Stimulated activated CD4-positive, alpha-beta T cell treated with anti-CD3 and anti-CD28 coated beads, Interleukin-4, amount 100 ng/mL, for 1 hour (primary cell): Measurements from ENCODE around the gene CCT7.
"Not testable (repeated sequence)": the region's sequence is repeated elsewhere in the genome, so short reads cannot be mapped to it uniquely, and the experiment has no call there.

Experiments
- DNase-seq: peaks from one replicate; pipeline ENCODE4 v3.0.0-alpha.2; 2020

The CCT7 gene

GRCh38 chr2:73255907-73256617 is 22.0 kb downstream of the CCT7 start:
- DNase-seq = no peak

- DNase-seq = no peak
Measured at GRCh38 chr2:73256618-73256922, 22.5 kb downstream of the CCT7 start.

DNA sequence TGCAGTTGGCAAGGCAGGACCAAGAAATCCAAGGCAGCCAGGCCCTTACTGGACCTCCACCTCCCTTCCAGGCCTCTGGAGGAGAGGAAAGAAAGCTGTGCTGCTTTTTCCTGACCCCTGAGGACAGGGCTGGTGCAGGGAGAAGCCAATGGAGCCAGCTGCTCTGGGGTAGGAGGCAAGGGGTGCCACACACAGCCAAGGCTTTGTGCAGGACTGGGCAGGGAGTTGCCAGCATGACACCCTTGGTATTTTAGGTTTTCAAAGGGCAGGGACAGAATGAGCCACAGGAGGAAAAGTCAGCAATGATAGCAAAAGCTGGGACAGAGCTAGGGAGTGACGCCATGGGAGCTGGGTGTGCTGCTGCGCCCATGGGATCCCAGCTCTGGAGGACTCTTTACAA is 22.9 kb downstream of the CCT7 start:
- DNase-seq = no peak

- no peak for DNase-seq
Measured at GRCh38 chr2:73257425-73258125, 23.5 kb downstream of the CCT7 start.

GRCh38 chr2:73258186-73258912 is 24.2 kb downstream of the CCT7 start:
- DNase-seq = no peak

- DNase-seq = no peak
Measured at GRCh38 chr2:73258913-73259215, 24.8 kb downstream of the CCT7 start.

DNA sequence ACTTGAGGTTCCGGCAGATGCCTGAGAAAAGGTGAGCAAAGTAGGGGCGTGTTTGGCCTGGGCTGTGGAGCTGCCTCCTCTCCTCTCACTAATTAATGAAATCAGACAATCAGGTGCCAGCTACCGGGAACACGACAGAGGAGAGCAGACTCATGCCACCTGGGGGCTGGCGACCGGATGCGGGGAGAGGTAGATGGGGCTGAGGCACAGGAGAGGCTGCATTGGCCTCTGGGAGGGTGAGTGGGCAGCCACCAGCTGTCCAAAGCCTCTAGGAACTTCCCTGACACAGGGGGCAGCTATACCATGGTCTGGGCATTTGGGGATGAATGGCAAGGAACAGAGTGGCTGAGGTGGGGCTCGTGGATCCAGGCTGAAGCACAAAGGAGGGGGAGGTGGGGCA is 25.2 kb downstream of the CCT7 start:
- DNase-seq = no peak

- DNase-seq = no peak
Measured at GRCh38 chr2:73259704-73260337, 25.7 kb downstream of the CCT7 start.

GRCh38 chr2:73260338-73260984 is 26.4 kb downstream of the CCT7 start:
- DNase-seq = no peak

GRCh38 chr2:73262108-73262651 is 28.1 kb downstream of the CCT7 start:
- DNase-seq = no peak

DNA sequence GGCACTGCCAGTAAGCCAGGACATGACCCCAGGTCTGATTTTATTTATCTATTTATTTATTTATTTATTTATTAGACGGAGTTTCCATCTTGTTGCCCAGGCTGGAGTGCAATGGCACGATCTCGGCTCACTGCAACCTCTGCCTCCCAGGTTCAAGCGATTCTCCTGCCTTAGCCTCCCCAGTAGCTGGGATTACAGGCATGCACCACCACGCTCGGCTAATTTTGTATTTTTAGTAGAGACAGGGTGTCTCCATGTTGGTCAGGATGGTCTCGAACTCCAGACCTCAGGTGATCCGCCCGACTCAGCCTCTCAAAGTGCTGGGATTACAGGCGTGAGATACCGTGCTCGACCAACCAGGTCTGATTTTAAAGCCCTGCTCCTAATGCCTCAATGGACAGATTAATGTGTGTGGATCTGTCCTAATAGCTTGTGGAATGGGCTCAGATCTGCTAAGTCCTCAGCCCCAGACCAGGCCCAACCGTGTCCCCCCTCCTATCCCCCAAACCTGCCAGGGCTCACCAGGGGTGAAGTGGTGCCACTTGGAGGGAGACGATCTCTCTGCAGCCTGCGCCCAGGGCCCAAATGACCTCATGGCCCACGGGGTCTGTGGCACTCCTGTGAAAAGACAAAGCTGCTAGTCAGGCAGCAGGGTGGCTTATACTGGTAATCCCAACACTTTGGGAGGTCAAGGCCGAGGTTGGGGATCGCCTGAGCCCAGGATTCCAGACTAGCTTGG is 28.8 kb downstream of the CCT7 start:
- not testable (repeated sequence) for DNase-seq

- DNase-seq = no peak
Measured at GRCh38 chr2:73263540-73264331, 29.6 kb downstream of the CCT7 start.

- DNase-seq = no peak
Measured at GRCh38 chr2:73264332-73264606, 30.2 kb downstream of the CCT7 start.

DNA sequence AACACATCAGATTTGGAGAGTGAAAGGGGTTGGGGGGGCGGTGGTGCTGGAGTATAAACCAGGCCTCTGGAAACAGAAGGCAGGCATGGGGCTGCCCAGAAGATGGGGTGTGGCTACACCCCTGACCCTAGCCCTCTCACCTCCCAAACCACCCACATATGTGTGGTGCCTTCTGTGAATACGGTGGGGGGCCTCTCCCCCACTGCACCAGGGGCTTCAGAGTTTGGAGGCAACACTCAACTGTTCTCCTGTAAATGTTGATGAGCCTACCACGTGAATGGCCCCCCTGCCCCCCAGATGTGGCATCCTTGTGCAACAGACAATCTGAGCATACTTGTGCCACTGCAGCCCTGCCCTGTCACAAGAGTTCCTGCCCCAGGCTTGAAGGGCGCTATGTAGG is 30.7 kb downstream of the CCT7 start:
- DNase-seq = no peak

DNA sequence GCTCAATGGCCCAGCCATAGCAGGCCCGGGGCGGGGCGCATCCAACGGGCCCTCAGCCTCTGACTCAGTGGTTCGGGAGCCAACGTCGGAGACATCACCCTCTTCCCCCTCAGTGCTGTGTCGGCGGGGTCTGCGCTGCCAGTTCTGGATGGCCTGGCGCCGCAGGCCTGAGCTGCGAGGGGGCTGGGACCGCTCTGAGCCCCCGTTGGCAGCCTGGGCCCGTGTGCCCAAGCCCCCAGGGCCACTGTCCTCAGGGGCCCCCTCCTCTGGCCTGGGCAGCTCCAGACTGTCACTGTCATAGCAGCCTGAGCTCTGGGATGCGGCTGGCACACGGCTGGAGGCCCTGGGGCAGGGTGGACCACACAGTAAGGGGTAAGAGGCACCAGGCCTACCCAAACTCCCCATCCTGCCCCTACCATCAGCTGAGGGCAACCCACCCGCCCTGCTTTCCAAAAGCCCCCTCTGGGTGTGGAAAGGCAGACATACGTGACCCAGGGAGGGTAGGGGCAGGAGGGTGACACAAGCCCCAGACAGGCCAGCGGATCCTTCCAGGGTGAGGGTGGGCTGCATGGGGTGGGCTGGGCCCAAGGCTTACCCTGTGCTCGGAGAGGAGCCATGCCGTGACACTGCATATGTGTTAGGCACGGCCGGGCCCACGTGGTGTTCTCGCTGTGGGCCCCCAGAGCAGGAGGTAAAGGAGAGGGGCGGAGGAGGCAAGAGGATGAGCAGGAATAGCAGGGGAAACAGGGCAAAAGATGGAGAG is 31.4 kb downstream of the CCT7 start:
- DNase-seq = no peak

- DNase-seq = no peak
Measured at GRCh38 chr2:73266061-73266901, 32.2 kb downstream of the CCT7 start.

GRCh38 chr2:73267008-73267407 is 32.9 kb downstream of the CCT7 start:
- DNase-seq = no peak

DNA sequence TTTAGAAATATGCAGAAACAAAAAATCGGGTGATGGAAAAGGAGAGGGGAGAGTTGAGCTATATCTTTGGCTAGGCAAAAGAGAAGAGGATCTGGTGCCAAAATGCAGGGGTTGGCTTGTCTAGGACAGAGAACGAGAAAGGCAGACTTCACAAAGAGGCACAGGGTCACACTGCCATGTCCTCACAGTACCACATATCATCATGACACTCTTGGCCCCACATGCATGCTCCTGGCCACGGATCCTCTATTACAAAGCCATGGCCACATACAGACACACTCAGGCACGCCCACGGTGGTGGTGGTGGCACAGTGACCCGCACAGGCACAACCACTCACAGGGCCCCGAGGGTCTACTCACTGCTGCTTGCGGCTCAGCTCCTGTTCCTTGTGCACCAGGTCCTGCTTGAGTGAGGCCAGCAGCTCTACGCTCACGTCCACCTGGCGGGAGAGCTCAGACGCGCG is 34.3 kb downstream of the CCT7 start:
- DNase-seq = no peak

DNA sequence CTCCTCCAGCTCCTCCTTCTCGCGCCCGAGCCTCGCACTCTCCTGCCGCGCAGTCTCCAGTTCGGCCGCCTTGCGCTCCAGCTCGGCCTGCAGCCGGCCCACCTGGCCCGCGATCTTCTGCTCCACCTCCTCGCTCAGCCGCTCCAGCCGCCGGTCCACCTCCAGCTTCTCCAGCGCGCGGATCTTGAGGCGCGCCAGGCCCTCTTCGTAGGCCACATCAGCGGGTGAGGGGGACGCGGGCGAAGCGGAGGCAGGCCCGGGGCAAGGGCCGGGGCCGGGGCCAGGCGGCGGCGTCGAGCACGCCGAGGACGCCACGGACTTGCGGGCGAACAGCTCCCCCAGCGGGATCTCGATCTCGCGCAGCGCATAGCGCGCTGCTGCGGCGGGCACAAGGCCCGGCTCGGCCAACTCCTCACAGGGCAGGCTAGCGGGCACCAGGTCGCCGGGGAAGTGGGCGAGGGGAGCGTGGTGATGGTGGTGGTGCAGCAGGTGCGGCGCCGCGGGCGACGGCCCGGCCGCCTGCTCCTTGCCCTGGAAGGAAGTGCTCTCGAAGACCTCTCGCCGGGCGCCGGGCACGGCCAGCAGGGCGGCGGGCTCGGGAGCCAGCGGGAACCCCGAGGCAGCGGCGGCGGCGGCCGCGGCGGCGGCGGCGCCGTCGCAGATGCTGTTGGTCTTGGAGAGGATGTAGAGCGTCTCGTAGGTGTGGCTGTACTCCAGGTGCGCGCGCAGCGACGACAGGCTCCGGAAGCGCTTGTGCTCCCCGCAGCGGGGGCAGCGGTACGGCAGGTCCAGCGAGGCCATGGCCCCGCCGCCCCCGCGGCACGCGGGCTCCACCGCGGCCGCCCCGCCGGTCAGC is 35.0 kb downstream of the CCT7 start:
- peak; percentile 73 for DNase-seq
